Measurements from ENCODE around the gene SHB.
A peak's percentile ranks its signal among the peaks of the same experiment; 100 is the strongest.

Gene SHB

DNA sequence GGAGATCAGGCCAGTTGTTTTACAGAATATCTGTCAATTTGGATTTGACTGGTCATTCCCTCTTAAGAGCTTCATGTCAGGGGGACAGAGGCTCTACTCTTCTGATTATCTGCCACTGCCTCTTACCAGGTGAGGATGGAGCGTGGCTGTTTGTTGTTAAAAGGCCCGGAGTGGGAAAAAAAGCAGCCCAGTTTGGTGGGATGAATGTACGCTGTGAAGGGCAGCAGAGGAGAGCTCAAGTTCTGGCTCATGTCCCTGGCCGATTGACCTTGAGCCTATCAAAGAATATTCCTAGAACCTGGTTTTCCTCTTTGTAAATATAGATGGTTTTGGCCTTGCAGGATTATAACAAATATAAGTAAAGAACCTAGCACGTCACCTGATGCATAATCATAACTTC, 16.3 kb upstream of the SHB start:
- no peak for DNase-seq

DNA sequence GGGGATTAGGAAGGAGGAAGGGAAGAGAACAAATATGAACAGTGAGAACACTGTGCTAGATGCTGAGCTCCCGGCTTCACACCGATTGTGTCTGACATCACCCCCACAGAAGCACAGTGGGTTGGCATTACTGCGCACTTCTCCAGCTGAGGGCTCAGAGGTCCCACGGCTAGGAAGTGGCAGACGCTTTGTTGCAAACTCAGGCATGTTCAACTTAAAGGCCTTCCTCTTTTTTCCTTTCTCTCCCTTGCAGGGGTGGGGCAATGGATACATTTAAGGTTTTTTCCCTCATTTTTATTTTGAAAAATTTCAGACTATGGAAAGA, 15.5 kb upstream of the SHB start:
- DNase-seq: no peak

DNA sequence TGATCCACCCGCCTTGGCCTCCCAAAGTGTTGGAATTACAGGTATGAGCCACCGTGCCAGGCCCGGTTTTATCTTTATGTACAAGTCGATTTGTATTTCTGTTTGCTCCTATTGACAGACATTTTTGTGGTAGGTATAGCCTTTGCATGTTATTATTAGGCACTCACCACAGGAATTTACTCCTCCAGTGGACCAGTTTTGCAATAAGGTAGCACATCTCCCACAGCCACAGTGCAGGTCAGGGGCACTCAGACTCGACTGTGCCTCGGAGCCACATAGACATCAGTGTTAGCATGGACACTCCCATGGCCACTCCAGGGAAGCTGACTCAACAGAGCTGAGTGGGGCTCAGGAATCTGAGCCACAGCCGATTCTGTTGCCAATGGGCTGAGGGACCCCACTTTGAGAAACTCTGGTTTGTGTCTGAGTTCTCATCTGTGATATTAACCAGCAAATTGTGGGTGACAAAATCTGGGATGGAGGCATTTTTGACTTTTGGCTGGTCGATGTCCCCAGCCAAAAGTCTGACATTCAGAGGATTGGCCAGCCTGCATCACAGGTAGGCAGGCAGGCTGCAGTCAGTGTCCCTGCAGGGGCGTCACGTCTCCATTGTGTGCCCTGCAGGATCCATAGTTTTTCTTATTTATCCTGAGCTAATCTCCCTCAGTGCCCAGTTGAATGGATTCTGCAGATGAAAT, 15.0 kb upstream of the SHB start:
- DNase-seq: no peak

DNA sequence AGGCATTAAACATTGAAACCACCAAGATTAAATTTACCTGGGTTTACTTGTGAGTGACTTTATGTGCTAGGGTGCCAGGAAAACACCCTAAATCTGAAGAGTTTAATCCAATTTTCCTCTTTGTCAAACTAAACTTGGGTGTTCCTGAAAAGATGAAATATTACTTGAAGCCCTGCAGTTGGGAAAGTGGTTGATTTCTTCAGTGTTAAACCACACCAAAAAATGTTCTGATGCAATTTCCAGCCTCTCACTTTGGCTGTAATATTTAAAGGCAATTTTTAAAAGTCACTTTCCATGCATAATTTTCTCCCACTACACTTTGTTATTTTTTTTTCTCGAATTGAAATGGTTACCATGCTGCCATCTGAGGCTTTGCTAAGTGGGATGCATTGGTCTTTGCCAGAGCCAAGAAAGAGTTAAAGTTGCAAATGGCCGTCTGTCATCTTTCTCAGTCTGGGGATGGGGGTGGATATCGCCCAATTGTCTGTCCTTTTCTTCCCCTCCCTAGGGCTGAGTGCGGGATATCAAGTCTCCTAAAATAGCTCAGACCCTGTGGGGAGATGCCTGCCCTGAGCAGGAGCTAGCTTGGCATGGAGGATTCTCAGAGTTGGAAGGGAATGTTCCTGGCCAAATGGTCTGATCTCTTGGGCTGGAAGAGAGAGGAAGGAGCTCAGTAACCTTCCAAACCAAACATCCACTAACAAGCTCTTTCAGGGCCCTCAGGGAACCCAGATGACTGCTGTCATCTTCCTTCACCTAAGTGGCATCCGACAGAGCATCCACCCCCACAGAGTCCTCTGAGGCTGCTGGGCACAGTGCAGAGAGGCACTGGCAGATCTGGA, 13.6 kb upstream of the SHB start:
- DNase-seq: no peak

DNA sequence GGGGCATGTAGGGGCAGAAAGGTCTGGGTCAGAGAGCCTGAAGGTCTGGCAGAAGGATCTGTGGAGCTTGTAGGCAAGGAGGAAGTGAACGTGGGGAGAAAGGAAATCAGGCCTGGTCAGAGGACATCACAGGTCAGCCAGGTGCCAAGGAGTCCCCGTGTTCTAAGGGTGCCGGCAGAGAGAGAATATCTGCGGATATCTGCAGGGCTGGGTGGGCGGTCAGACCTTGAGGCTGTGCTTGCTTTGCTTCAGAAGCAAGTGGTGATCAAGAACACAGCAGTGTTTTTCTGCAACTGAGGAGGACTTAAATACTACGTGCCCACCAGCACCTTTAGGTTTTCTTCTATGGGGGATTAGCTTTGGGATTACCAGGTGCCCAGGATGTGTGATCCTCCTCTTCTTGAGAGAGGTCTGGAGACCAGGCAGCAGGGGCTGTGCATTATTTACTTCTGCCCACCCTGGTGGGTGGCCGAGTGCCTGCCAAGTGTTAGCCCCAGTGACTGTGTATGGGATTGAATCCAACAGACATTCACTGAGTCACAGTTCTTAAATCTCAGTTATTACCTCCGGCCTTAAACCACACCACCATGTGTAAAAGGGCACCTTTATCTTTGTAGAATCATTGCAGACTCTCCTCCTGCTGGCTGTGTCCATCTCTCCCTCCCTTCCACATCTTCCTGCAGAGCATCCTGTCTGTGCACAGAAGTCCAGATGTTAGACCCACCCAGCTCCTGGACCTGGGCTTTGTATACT, 12.5 kb upstream of the SHB start:
- no peak for DNase-seq

DNA sequence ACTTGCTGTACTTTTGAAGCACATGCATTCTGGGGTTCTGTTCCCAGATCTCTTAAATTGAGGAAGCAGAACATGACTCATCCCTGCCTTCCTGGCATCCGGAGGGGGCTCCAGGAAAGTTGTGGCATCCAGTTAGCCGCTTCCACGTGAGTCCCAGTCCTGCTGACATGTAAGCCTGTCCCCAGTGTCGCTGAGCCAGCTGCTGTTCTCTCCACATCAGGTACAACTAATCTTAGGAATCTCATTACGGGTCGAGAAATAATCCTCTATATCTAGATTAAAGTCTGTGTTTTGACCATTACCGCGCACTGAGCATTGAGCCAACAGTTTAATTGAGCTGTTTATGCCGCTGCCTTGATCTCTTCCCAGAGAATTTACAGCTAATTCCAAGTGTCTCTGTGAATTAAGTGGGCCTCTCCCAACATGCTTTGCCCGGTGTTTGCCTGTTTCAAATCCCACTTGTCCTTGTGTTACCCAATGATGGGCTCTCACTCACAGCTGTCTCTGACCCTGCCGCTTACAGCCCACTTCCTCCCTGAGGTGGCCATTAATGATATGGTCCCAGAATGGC, 10.5 kb upstream of the SHB start:
- no peak for DNase-seq

DNA sequence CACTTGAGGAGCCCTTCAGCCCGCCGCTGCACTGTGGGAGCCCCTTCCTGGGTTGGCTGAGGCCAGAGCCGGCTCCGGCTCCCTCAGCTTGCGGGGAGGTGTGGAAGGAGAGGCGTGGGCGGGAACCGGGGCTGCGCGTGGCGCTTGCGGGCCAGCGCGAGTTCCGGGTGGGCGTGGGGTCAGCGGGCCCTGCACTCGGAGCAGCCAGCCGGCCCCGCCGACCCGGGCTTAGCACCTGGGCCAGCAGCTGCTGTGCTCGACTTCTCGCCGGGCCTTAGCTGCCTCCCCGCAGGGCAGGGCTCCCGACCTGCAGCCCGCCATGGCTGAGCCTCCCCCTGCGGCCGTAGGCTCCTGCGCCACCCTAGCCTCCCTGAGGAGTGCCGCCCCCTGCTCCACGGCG, 6.2 kb upstream of the SHB start:
- DNase-seq: peak in 1 of 2 experiments; percentile 0

DNA sequence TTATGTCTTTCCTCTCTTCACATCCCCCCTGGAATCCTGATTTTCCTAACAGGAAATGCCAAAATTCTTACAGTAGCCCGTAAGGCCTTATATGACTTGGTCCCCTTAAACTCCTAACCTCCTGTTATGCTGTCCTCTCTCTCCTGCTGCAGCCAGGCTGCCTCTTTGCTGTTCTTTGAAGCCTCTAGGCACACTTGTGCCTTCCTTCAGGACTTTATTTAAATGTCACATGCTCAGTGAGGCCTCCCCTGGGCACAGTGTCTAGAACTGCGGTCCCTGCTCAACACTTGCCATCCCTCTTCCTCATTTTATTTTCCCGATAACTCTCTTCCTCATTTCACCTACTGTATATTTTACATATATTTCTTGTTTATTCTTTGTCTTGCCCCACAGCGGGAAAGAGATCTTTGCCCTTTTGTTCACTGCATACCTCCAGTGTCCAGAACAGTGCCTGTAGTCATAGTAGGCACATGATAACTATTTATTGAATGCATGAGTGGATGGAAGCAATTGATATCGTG, 5.5 kb upstream of the SHB start:
- peak in 1 of 2 experiments; percentile 1 for DNase-seq

DNA sequence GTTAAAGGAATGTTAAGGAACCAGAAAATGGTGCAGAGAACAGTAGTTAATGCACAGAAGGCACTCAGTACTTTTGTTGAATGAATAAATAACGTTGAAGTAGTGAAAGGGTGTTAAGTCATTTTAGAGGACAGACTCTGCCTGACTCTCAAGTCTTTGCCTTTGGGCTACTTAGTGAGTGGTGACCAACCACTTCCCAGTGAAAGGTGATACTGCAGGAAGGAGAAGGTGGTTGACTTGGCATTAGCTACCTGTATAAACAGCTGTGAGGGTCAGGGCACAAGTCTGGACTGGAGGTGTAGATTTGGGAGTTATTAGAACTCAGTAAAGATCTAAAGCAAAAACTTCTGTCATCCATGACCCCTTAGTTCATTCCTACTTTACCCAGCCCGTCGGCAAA, 4.9 kb upstream of the SHB start:
- DNase-seq: no peak

DNA sequence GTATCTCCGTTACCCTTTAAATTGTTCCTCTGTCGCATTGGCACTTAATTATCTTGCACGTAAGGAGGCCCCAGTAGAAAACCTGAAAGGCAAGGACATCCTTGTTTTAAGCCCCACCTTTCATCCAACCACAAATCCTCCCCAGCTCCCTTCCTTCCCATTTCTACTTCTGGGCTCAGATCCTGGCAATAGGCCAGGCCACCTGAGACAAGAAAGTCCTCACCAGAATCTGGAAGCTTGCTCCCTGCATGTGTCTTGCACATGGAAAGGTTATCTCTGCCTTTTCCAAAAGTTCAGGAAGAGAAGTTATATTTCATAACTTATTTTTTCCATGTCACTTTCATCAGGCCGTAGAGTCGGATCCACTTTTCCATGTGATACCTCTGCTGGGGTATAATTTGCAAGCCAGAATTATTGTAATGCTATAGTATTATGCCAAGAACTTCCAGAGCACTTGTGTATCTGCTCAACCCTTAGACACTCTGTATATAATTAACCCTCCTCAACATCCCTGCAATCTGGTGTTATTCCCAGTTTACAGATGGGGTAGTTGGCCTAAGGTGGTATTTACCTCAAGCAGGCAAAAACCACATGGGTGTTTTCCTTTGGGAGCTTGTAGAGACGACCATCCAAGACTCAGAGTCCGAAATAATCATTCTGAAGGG, 2.6 kb upstream of the SHB start:
- DNase-seq: no peak

DNA sequence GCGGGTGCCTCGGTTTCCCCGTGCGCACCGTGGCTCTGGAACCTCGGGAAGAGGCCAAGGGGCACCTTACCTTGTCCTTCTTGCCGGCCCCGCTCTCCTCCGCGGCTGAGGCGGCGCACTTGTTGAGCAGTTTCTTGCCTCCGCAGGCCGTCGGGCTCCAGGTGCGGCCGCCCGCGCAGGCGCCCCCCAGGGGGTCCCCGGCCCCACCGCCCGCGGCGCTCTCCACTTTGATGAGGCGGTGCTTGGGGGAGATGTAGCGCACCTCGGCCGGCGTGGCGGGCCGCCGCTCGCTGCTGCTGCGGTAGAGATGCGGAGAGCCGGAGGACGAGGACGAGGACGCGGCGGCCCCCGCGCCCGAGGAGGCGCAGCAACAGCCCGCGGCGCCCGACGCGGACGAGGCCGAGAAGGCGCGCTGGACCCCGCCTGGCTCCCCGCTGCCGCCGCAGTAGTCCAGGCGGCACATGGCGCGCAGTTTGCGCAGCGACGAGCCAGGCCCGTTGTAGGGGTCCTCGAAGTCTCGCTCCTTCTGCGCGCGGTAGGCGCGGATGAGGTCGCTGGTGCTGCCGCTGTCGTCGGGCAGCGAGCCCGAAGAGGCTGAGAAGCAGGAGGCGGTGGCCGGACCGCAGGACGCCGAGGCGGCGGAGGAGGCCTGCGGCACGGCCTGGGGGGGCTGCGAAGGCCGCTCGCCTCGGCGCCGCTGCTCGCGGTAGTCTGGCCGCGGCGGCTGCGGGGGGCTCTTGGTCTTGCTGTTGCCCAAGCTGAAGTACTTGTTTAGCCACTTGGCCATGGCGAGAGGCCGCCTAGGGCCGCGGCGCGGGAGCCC, 957 bp downstream of the SHB start:
- peak; percentile 26 to 54 for DNase-seq

DNA sequence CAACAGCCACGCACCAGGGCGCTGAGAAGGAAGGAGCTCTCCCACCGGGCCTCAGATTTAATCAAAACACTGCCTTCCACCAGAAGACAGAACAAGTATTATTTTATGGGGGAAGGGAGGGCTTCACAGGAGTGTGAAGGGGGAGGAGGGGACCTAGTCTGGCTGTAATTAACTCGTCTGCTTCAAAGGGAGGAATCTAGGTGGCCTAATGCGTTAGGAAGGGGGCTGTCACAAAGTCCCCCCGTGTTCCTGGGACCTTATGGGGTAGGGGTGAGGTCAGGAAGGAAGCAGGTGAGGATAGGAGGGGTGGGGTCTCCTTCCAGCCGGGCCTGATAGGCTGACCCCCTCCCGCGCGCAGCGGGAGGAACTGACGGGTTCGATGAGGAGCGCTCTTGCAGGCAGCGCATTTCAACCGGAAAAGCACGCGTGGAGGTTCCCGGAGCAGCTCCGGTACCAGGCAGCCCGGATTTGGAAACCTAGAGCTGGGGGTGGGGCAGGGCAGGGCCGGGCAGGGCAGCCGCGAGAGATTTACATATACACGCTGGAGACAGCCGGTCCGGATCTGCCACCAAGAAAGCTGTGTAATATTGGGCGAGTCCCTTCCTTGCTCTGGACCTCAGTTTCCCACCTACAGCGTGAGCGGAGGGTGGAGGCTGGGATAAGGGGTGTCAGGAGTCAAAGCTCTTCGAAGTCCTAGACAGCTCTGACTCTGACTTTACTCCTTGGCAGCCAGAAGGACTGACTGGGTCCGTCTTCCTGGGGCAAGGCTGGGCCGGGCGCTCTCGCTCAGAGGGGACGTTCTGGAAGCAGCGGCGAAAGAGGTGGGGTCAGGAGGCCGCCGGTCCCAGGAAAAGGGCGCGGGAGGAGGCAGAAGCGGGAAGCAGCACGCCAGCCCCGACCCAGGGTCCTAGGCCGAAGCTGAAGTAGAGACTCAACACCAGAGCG, 1.8 kb downstream of the SHB start:
- DNase-seq: peak; percentile 26 to 39

DNA sequence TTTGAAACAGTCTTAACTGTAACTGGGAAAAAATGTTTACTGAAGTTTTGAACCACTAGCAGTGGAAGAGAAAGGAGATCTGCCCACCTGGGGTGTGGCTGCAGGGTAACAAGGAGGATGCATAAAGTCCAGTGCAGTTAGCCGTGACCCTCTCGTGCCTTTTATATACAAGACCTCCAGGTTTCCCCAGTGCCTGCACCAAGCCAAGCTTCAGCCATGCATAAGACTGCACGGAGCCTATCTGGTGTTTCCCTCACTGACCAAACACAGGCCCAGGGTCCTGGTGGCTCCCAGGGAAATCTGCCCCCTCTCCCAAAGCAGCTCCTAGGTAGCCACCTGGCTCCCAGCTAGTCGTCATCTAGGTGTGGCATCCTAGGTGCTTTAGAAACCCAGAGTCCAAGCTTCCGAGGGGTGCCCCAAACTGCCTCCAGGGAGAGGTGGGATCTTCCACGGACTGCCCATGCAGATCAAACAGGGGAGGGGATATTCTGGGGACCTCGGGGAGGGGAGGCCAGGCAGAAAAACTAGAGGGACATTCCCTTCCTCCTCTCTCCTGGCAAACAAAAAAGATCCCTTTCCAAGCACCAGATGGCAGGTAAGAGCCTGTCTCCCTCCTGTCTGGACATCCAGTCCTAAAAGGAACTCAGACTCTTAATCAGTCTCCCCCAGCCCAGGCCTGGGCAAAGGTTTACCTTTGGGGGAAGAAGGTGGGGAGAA, 2.7 kb downstream of the SHB start:
- no peak for DNase-seq

DNA sequence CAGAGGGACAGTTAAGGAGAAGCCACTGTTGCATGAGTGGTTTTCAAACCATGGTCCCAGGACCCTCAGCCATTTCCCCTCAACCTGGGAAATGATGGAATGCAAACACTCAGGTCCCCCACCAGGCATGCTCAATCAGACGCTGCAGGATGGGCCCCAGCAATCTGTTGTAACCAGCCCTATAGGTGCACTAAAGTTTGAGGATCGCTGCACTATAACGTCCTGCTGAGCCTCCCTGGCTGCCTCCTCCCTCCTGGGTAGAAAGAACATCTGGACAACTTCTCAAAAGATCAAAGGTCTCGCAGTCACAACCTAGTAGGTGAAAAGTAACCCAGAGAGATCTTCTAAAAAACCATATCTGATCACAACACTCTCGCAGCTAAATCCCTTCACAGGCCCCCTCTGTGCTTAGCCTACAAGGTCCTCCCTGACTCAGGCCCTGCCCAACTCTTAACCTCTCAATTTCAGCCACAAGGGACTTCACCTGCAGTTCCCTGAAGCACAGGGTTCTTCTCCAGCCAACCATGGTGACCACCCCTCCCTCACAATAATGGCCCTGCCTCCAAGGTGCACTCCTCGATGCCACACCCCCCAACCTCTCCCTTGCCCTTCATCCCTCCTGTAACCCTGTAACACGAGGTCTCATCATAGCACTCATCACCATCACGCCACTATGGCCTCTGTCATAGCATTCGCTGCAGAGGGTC, 3.5 kb downstream of the SHB start:
- DNase-seq: peak in 1 of 2 experiments; percentile 23

DNA sequence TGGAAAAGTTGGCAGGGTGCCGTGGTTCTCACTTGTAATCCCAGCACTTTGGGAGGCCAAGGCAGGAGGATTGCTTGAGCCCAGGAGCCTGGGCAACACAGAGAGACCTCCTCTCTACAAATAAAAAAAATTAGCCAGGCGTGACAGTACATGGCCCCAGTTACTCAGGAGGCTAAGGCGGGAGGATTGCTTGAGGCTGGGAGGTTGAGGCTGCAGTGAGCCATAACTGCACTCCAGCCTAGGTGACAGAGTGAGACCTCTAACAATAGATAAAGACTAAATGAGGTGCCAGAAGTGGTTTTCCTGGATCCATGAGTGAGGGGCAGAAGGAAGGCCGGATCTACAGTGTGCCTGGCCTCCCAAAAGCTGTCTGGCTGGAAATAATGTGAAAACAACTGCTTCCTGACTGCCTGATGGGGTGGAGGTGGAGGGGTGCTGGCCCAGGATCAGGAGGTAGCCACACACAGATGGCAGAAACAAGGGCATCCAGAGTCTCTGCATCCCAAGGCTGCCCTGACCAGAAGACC, 4.1 kb downstream of the SHB start:
- no peak for DNase-seq

DNA sequence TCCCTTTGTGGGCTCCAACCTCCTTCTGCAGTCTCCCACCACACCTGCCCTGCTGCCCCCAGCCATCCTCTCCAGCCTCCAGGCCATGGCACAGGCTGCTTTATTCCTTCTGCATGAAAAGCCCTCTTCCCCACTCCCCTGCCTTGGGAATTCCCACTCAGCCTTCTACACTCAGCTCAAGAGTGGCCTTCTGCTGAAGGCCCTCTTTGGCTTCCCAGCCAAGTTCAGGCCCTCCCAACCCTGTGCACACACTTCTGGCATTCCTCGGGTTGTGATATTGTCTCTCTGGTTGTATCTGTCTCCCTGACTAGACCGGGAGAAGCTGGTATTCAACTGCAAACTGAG, 5.7 kb downstream of the SHB start:
- no peak for DNase-seq

DNA sequence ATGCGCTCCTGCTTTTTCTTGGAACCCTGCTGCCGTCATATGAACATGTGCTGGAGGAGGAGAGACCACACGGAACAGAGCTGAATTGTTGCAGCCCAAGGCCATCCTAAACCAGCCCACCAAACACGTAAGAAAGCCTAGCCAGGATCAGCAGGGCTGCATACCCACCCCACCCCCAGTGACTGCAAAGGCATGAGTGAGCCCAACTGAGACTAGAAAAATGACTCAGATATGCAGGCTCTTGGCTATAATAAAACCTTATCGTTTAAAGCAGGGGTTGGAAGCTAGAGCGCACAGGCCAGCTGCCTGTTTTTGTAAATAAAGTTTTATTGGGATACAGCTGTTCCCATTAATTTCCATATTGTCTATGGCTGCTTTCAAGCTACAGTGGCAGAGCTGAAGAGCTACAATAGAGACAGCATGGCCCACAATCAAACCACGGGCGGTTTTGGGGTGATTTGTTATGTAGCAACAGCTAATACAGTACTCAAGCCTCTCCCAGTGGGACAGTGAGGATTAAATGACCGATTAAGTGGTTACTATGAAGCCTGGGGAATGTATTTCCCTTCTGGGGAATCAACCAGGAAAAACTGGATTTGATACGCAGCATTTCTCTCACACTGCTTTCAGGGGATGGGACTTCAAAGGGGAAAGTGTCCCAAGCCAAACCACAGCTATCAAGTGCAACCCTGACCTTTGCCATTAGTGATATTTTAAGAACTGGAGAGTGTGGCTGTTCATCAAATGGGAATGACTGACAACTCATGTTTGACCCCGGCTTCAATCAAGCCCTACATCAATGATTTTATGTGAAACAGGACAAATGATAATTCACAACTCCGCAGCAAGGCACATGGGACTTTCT, 6.3 kb downstream of the SHB start:
- no peak for DNase-seq

DNA sequence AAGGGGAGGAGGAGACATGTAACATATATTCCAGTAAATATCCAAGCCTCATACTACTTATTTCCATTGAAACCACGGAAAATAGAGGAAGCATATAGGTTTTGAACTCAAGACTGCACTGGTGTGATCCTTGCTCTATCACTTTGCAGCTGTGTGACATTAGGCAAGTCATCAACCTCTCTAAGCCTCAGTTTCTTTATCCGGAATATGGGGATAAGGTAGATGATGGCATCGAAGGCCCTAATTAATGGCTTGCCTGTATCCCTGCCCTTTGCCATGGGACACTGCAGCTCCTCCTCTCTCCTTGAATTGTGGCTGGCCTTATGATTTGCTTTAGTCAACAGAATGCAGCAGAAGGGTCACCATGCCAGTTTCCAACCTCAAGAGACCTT, 6.9 kb downstream of the SHB start:
- no peak for DNase-seq
